HepG2 (cell line): ENCODE data around the gene ITSN2. TPM values are rescaled to one million over a fixed set of nuclear protein-coding genes. Genes with fewer than 3 reads are reported as not detected.
A peak's percentile ranks its signal among the peaks of the same experiment; 100 is the strongest.

Source experiments
- PLSCR1 ChIP-seq: sonication (generic); formaldehyde crosslinking; IDR thresholded peaks from 2 replicates; pipeline ENCODE4 v1.5.0; 2020; ENCODE audit warnings: missing genetic modification reagents, mild to moderate bottlenecking, borderline replicate concordance
- ZMYM4 ChIP-seq: sonication (generic); formaldehyde crosslinking; IDR thresholded peaks from 2 replicates; pipeline ENCODE4 v1.8.1; 2023; ENCODE audit warnings: mild to moderate bottlenecking, missing genetic modification reagents
- ZNF597 ChIP-seq: sonication (generic); formaldehyde crosslinking; IDR thresholded peaks from 2 replicates; pipeline ENCODE4 v1.5.0; 2020; ENCODE audit warnings: missing genetic modification reagents
- polyA plus RNA-seq, 8 experiments: library from polyadenylated mRNA; depleted of rRNA in 3 of 8; stranded (reverse) in 7 of 8; unstranded in 1 of 8; fragments of >200 nt; fragmentation: Illumina TruSeq in 4 of 8; extraction: Trizol in 4 of 8; gene quantifications; 2 replicates each; pipeline versions ENCODE4 v1.2.1 to v1.2.3, GENCODE V29; 2011 to 2016; ENCODE audit warnings: low read depth in 4 of 8, missing spikeins in 1 of 8, mixed read lengths in 1 of 8; ENCODE audit not compliant: insufficient read depth in 1 of 8
- total RNA-seq, 5 experiments: library from RNA; depleted of rRNA; stranded (reverse); fragments of >200 nt; fragmentation: Illumina TruSeq; extraction: Trizol; gene quantifications; 2 replicates each; pipeline ENCODE4 v1.2.3, GENCODE V29; 2016; ENCODE audit warnings: low read depth in 1 of 5
- TF ChIP-seq, protein P1 (sequence below): conservative IDR thresholded peaks from 2 replicates; pipeline ENCODE4 v1.6.1; 2018; ENCODE audit warnings: missing genetic modification reagents
- TF ChIP-seq, protein P2 (sequence below): sonication (generic); formaldehyde crosslinking; IDR thresholded peaks from 2 replicates; pipeline ENCODE4 v1.8.0; 2022; ENCODE audit warnings: mild to moderate bottlenecking, missing genetic modification reagents; ENCODE audit not compliant: insufficient replicate concordance
- TF ChIP-seq, protein P3 (sequence below): sonication (generic); formaldehyde crosslinking; IDR thresholded peaks from 2 replicates; pipeline ENCODE4 v1.5.0; 2020; ENCODE audit warnings: mild to moderate bottlenecking, missing genetic modification reagents, borderline replicate concordance

Gene ITSN2
- total and polyA plus RNA-seq, 2 of the 13 experiments (the other 11 are each of a cell fraction or from before 2014, with no cell fraction given): 26.0 to 26.6 TPM

DNA sequence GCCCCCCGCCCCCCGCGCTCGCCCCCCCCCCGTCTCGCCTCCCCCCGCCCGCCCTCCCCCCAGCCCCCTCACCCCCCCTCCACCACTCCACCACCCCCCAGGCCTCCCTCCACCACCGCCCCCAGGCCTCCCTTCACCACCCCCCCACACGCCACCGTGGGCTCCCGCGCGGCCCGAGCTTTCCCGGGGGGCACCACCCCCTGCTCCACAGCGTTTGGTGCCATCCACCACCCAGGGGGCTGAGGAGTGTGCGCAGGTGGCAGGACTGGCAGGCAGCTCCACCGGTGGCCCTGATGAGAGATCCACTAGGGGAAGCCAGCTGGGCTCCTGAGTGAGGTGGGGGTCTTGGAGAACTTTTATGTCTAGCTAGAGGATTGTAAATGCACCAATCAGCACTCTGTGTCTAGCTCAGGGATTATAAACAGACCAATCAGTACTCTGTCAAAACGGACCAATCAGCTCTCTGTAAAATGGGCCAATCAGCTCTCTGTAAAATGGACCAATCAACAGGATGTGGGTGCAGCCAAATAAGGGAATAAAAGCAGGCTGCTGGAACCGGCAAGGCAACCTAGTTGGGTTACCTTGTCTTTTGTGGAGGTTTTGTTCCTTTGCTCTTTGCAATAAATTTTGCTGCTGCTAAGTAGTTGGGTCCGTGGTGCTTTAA lies 43.0 kb upstream of the ITSN2 start (continued):
- TF ChIP-seq, protein P1, sequence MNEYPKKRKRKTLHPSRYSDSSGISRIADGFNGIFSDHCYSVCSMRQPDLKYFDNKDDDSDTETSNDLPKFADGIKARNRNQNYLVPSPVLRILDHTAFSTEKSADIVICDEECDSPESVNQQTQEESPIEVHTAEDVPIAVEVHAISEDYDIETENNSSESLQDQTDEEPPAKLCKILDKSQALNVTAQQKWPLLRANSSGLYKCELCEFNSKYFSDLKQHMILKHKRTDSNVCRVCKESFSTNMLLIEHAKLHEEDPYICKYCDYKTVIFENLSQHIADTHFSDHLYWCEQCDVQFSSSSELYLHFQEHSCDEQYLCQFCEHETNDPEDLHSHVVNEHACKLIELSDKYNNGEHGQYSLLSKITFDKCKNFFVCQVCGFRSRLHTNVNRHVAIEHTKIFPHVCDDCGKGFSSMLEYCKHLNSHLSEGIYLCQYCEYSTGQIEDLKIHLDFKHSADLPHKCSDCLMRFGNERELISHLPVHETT (CRISPR knock-in tag): no peak
- TF ChIP-seq PLSCR1: no peak
- TF ChIP-seq ZMYM4 (CRISPR knock-in tag): peak; percentile 69
- TF ChIP-seq, protein P2, sequence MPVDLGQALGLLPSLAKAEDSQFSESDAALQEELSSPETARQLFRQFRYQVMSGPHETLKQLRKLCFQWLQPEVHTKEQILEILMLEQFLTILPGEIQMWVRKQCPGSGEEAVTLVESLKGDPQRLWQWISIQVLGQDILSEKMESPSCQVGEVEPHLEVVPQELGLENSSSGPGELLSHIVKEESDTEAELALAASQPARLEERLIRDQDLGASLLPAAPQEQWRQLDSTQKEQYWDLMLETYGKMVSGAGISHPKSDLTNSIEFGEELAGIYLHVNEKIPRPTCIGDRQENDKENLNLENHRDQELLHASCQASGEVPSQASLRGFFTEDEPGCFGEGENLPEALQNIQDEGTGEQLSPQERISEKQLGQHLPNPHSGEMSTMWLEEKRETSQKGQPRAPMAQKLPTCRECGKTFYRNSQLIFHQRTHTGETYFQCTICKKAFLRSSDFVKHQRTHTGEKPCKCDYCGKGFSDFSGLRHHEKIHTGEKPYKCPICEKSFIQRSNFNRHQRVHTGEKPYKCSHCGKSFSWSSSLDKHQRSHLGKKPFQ (CRISPR knock-in tag): no peak
- TF ChIP-seq, protein P3, sequence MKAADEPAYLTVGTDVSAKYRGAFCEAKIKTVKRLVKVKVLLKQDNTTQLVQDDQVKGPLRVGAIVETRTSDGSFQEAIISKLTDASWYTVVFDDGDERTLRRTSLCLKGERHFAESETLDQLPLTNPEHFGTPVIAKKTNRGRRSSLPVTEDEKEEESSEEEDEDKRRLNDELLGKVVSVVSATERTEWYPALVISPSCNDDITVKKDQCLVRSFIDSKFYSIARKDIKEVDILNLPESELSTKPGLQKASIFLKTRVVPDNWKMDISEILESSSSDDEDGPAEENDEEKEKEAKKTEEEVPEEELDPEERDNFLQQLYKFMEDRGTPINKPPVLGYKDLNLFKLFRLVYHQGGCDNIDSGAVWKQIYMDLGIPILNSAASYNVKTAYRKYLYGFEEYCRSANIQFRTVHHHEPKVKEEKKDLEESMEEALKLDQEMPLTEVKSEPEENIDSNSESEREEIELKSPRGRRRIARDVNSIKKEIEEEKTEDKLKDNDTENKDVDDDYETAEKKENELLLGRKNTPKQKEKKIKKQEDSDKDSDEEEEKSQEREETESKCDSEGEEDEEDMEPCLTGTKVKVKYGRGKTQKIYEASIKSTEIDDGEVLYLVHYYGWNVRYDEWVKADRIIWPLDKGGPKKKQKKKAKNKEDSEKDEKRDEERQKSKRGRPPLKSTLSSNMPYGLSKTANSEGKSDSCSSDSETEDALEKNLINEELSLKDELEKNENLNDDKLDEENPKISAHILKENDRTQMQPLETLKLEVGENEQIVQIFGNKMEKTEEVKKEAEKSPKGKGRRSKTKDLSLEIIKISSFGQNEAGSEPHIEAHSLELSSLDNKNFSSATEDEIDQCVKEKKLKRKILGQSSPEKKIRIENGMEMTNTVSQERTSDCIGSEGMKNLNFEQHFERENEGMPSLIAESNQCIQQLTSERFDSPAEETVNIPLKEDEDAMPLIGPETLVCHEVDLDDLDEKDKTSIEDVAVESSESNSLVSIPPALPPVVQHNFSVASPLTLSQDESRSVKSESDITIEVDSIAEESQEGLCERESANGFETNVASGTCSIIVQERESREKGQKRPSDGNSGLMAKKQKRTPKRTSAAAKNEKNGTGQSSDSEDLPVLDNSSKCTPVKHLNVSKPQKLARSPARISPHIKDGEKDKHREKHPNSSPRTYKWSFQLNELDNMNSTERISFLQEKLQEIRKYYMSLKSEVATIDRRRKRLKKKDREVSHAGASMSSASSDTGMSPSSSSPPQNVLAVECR (CRISPR knock-in tag): no peak
- TF ChIP-seq ZNF597 (CRISPR knock-in tag): no peak
